ENCODE results near the gene GOLM1.

Gene GOLM1

DNA sequence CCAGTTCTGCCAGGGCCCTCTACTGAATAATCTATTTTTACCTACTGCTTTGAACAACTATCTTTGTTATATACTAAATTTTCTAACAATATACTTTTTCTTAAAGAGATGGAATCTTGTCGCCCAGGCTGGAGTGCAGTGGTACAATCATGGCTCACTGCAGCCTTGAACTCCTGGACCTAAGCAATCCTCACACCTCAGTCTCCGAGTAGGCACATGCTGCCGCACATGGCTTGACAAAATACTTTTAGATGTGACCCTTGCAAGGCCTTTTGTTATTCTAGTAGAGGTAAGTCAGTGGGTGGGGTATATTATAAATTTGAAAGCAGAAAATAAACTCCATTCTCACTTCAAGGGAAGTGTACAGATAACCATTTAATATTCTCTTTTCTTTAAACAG is 7.9 kb downstream of the GOLM1 start:
- DNase-seq (ENCODE audit: low spot score), result no peak
- in situ Hi-C loops (cut with MboI; ENCODE audit: low pct_unique_long_range_greater_than_20kb, low sequenced_read_pairs, unreplicated experiment), result no loop called here
- TF ChIP-seq, protein P1, sequence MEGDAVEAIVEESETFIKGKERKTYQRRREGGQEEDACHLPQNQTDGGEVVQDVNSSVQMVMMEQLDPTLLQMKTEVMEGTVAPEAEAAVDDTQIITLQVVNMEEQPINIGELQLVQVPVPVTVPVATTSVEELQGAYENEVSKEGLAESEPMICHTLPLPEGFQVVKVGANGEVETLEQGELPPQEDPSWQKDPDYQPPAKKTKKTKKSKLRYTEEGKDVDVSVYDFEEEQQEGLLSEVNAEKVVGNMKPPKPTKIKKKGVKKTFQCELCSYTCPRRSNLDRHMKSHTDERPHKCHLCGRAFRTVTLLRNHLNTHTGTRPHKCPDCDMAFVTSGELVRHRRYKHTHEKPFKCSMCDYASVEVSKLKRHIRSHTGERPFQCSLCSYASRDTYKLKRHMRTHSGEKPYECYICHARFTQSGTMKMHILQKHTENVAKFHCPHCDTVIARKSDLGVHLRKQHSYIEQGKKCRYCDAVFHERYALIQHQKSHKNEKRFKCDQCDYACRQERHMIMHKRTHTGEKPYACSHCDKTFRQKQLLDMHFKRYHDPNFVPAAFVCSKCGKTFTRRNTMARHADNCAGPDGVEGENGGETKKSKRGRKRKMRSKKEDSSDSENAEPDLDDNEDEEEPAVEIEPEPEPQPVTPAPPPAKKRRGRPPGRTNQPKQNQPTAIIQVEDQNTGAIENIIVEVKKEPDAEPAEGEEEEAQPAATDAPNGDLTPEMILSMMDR (IDR thresholded peaks at IDR 0.05; ENCODE audit: extremely low read depth, insufficient read depth, missing control alignments), result no peak

DNA sequence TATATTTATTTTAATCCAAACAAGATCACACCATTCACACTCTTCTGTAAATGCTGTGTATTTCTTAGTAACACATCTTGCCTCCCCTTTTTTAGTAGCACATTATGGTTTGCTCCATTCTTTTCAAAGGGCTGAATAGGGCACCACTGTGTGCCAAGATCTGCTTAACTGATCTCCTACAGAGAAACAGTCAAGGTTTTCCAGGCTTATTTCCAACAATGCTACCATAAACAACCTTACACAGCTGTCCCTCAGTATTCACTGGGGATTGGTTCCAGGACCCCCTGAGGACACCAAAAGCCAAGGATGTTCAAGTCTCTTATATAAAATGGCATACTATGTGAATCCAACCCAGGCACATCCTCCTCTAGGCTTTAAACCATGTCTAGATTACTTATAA is 16.5 kb downstream of the GOLM1 start:
- in situ Hi-C loops (cut with MboI; ENCODE audit: low pct_unique_long_range_greater_than_20kb, low sequenced_read_pairs, unreplicated experiment), result no loop called here
- no peak for DNase-seq (ENCODE audit: low spot score)

DNA sequence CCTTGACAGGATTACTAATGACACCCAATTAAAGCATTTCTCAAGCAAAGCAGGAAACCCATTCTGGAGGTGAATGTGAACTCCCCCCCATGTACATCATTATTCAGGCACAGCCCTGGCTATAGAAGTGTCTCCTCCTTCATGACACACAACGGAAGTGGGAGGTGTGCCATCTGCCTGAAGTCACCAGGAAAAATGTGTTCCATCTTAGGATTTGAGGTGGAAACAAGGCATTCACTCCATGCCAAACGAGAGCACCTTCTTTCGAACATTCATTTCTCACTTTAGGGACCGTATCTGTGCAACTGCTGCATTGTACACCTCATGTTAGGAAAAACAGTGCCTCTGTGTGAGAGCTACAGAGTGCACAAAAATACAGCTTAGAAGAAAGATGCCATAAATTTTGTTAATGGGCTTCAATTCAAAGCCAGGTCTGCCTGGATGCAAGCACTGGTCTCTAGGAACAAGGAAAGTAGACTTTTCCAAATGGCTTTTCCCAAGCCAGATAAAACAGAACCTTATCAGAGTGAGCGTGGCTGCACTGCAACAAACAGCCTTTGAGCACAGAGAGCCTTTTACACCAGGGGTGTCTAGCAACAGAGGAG is 19.4 kb downstream of the GOLM1 start:
- DNase-seq (ENCODE audit: low spot score), result no peak
- TF ChIP-seq, protein P1 (IDR thresholded peaks at IDR 0.05; ENCODE audit: extremely low read depth, insufficient read depth, missing control alignments), result no peak

More for the DNA sequence above, 16.5 kb downstream of the GOLM1 start:
- TF ChIP-seq, protein P1 (IDR thresholded peaks at IDR 0.05; ENCODE audit: extremely low read depth, insufficient read depth, missing control alignments), result no peak

DNA sequence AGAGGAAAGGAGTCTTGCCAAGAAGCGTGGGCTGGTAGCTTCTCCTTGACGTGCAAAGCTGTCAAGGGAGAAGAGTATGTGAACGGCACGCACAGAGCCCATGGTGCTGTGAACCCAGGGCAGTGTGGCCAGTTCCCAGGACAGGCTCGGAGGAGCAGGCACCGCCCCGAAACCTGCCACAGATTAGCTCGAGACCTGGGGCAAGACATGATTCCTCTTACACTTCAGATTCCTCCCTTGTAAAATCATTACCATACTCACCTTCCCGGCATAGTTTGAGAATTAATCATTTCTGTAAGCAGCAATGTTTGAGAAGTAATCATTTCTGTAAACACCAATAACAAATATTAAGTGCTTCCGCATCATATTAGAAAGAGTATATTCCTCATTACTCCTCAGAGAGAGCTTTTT is 19.9 kb downstream of the GOLM1 start:
- in situ Hi-C loops (cut with MboI; ENCODE audit: low pct_unique_long_range_greater_than_20kb, low sequenced_read_pairs, unreplicated experiment), result no loop called here
- no peak for DNase-seq (ENCODE audit: low spot score)
- TF ChIP-seq, protein P1 (IDR thresholded peaks at IDR 0.05; ENCODE audit: extremely low read depth, insufficient read depth, missing control alignments), result no peak

More for the DNA sequence above, 19.4 kb downstream of the GOLM1 start:
- in situ Hi-C loops (cut with MboI; ENCODE audit: low pct_unique_long_range_greater_than_20kb, low sequenced_read_pairs, unreplicated experiment), result no loop called here

DNA sequence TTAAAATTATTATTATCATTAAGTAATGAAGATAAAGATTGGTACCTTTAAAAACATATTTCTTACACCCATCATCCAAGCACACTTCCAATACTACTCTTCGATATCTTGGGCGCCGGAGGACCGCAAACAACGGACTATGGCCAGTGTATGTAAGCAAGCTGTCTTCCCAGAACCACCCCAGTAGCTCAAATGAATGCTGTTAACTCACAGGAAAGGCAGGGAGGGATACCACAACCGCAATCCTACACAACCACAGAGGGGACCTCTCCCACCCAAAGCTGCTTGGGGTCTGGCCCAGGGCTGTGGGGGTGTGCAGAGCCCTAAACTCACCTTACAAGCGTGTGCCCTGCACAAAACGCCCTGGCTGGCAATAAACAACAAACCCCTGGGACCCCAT is 20.6 kb downstream of the GOLM1 start:
- TF ChIP-seq, protein P1 (IDR thresholded peaks at IDR 0.05; ENCODE audit: extremely low read depth, insufficient read depth, missing control alignments), result no peak
- in situ Hi-C loops (cut with MboI; ENCODE audit: low pct_unique_long_range_greater_than_20kb, low sequenced_read_pairs, unreplicated experiment), result no loop called here
- DNase-seq (ENCODE audit: low spot score), result no peak

DNA sequence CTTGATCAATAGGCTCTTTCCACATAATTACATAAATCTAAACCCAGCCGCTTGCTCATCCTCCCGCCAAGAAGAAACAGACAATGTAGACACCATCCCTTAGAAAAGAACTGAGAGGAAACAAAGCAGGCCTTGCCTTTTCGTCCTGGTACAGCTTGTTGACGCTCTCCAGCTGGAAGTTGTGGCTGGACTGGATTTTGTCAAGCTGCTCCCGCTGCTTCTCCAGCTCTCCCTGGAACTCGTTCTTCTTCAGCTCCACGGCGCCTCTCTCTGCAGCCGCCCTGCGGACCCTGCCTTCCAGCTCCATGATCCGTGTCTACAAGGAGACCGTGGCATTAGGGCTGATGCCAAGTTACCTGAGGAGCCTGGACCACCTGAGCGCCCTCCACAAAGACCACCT is 22.1 kb downstream of the GOLM1 start:
- no peak for DNase-seq (ENCODE audit: low spot score)
- in situ Hi-C loops (cut with MboI; ENCODE audit: low pct_unique_long_range_greater_than_20kb, low sequenced_read_pairs, unreplicated experiment), result no loop called here
- TF ChIP-seq, protein P1 (IDR thresholded peaks at IDR 0.05; ENCODE audit: extremely low read depth, insufficient read depth, missing control alignments), result no peak

Data from GM13977 (cell line).